OCI-LY7 (cell line): ENCODE measurements around the gene SKIL. TPM values are rescaled to one million over a fixed set of nuclear protein-coding genes. Genes with fewer than 3 reads are reported as not detected.

Experiments
- BruUV-seq: library from RNA; stranded (reverse); fragments of 400-500 nt; replicated peaks from 2 replicates; lab custom pipeline; 2021; lab: Mats Ljungman, UMichigan
- CTCF ChIA-PET: fragments of 300-600 bp; sonication (Branson Sonifier 250); formaldehyde crosslinking; loops from one replicate; lab custom pipeline; 2022; ENCODE audit warnings: antibody characterized with exemption; ENCODE audit not compliant: unreplicated experiment; lab: Charles Lee
- POLR2A ChIA-PET: fragments of 300-600 bp; sonication (Branson Sonifier 250); formaldehyde crosslinking; loops from one replicate; lab custom pipeline; 2022; ENCODE audit warnings: antibody characterized with exemption; lab: Charles Lee
- DNase-seq: peaks from one replicate; pipeline ENCODE4 v3.0.0-alpha.2; 2015; ENCODE audit warnings: low spot score
- H2AFZ ChIP-seq: fragments of 200-600 bp; sonication (generic), shearing (Covaris generic); 2 replicates; pipeline ENCODE4 v1.6.1; 2014; ENCODE audit warnings: mild to moderate bottlenecking, antibody characterized with exemption, low read length, moderate library complexity
- H3K27ac ChIP-seq: fragments of 200-600 bp; sonication (generic); 2 replicates; pipeline ENCODE4 v1.5.1; 2014; ENCODE audit warnings: mixed run types, low read depth, mild to moderate bottlenecking, moderate library complexity, low read length, inconsistent platforms; ENCODE audit not compliant: poor library complexity, severe bottlenecking
- H3K36me3 ChIP-seq: fragments of 200-600 bp; sonication (generic); 2 replicates; pipeline ENCODE4 v1.6.1; 2014; ENCODE audit warnings: mild to moderate bottlenecking, antibody characterized with exemption, low read length, moderate library complexity, mixed read lengths; ENCODE audit not compliant: insufficient read depth
- H3K4me1 ChIP-seq: fragments of 200-600 bp; sonication (generic); 2 replicates; pipeline ENCODE4 v1.5.1; 2014; ENCODE audit warnings: mild to moderate bottlenecking, low read length; ENCODE audit not compliant: insufficient read depth, poor library complexity, severe bottlenecking
- H3K4me2 ChIP-seq: fragments of 200-600 bp; sonication (generic); 2 replicates; pipeline ENCODE4 v1.6.1; 2014; ENCODE audit warnings: mild to moderate bottlenecking, low read length
- H3K4me3 ChIP-seq: fragments of 200-600 bp; sonication (generic); 2 replicates; pipeline ENCODE4 v1.5.1; 2014; ENCODE audit warnings: mild to moderate bottlenecking, low read depth, low read length; ENCODE audit not compliant: poor library complexity, severe bottlenecking
- H3K79me2 ChIP-seq: fragments of 200-600 bp; sonication (generic); 2 replicates; pipeline ENCODE4 v1.6.1; 2016; ENCODE audit warnings: low read depth, mild to moderate bottlenecking, low read length, moderate library complexity, mixed read lengths; ENCODE audit not compliant: insufficient read depth
- H3K9me2 ChIP-seq: fragments of 200-600 bp; sonication (generic); 2 replicates; pipeline ENCODE4 v1.6.1; 2016; ENCODE audit warnings: mild to moderate bottlenecking, low read length, mixed read lengths; ENCODE audit not compliant: insufficient read depth
- H3K9me3 ChIP-seq: fragments of 200-600 bp; sonication (generic); 2 replicates; pipeline ENCODE4 v1.6.1; 2014; ENCODE audit warnings: mild to moderate bottlenecking, mixed run types, low read length, mixed read lengths
- H4K20me1 ChIP-seq: fragments of 200-600 bp; sonication (generic); 2 replicates; pipeline ENCODE4 v1.6.1; 2014; ENCODE audit warnings: mild to moderate bottlenecking, antibody characterized with exemption, low read length, moderate library complexity, mixed read lengths; ENCODE audit not compliant: insufficient read depth
- CTCF ChIP-seq: fragments of 200-600 bp; sonication (generic); conservative IDR thresholded peaks from 2 replicates; pipeline ENCODE4 v1.5.1; 2014; ENCODE audit warnings: mild to moderate bottlenecking, antibody characterized with exemption, low read length, moderate library complexity, mixed read lengths
- EZH2phosphoT487 ChIP-seq: fragments of 200-600 bp; sonication (generic); IDR thresholded peaks from 2 replicates; pipeline ENCODE4 v1.6.1; 2018; ENCODE audit warnings: low read depth, borderline replicate concordance, mild to moderate bottlenecking, mixed run types, antibody characterized with exemption, low read length, moderate library complexity, mixed read lengths
- intact Hi-C: fragments of 100-400 bp; cut with micrococcal nuclease; formaldehyde crosslinking; loops from one replicate; pipeline ENCODE4 v1.10.0; 2022; ENCODE audit not compliant: unreplicated experiment
- total RNA-seq, 2 experiments: library from RNA; depleted of rRNA in 1 of 2; stranded (reverse); fragments of >200 nt in 1 of 2; shearing (Covaris generic) in 1 of 2; gene quantifications; 2 replicates each; pipeline ENCODE4 v1.2.3, GENCODE V29; 2014 to 2022

SKIL gene
- total RNA-seq, 2 experiments from 2014 or later: 60.9 to 86.3 TPM

- Histone ChIP-seq H3K36me3 (no peaks in the 10 kb centered on the region), H3K4me1 (peaks cover 68% of the 10 kb centered on the region), H3K9me3 (no peaks in the 10 kb centered on the region), H2AFZ (peak overlapping the region; percentile 79; the same call in 1 of the 2 replicates), H3K79me2 (no peaks in the 10 kb centered on the region), H4K20me1 (no peaks in the 10 kb centered on the region), H3K27ac (peak overlapping the region; percentile 78), H3K9me2 (no peaks in the 10 kb centered on the region), H3K4me3 (peak overlapping the region; percentile 63), H3K4me2 (peak overlapping the region; percentile 80)
- ChIA-PET CTCF (interaction anchor here (0.6 to 0.8 kb wide), 3 partner anchors 10 to 29 kb away, joined by 3 read pairs; no protein-coding TSS in a partner anchor), POLR2A (interaction anchor here (0.6 to 1.5 kb wide), 11 partner anchors 10 to 306 kb away, joined by 3 to 6 read pairs (median 4); no protein-coding TSS in a partner anchor)
- BruUV-seq: no TSS peak
- DNase-seq: peak; percentile 64
- intact Hi-C loops: no loop called here
- TF ChIP-seq EZH2phosphoT487: no peak
- no peak for TF ChIP-seq CTCF
Measured at GRCh38 chr3:170350515-170351413, 6.8 kb upstream of the SKIL start.

DNA sequence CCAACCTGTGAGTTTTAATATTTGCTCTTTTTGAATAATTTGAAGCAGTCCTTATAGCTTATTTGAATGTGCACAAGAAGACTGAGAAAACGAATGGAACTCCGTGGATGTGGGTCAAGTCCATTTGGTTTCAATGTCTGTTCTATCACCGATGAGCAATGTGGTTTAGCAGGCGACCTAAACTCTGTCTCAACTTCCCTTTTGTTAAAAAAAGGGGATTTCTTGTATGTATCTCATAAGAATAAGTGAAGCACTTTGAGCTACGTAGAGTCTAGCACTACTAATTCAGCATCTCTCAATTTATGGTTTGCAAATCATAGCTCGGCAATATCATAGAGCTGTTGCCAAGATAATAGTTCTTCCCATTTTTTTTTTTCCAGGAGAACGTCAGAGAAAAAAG is 4.6 kb upstream of the SKIL start:
- peak overlapping the region; percentile 1 for H3K4me3 ChIP-seq
- no peaks in the 10 kb centered on the region for H3K36me3 ChIP-seq
- no peaks in the 10 kb centered on the region for H4K20me1 ChIP-seq
- no peaks in the 10 kb centered on the region; the same call in 1 of the 2 replicates for H3K79me2 ChIP-seq
- no peak for TF ChIP-seq CTCF
- TF ChIP-seq EZH2phosphoT487: no peak
- H3K4me1 ChIP-seq: peaks cover 71% of the 10 kb centered on the region
- no peaks in the 10 kb centered on the region for H3K9me2 ChIP-seq
- ChIA-PET POLR2A (interaction anchor here (0.8 to 2.2 kb wide), 8 partner anchors 8 to 580 kb away, joined by 3 to 17 read pairs (median 3); partner anchors contain the start of gene MYNN), CTCF (no interaction called here)
- peak overlapping the region; percentile 49 for H3K4me2 ChIP-seq
- H3K9me3 ChIP-seq: no peaks in the 10 kb centered on the region
- no TSS peak for BruUV-seq
- DNase-seq: no peak
- H2AFZ ChIP-seq: peak overlapping the region; percentile 85
- intact Hi-C loops: no loop called here
- peak overlapping the region; percentile 12 for H3K27ac ChIP-seq
